Measurements from ENCODE around the gene DHTKD1. TPM values are rescaled to one million over a fixed set of nuclear protein-coding genes. Genes with fewer than 3 reads are reported as not detected.

The DHTKD1 gene
- total and polyA plus RNA-seq, 4 donors = 30.4 to 43.8 (median 32.1) TPM

DNA sequence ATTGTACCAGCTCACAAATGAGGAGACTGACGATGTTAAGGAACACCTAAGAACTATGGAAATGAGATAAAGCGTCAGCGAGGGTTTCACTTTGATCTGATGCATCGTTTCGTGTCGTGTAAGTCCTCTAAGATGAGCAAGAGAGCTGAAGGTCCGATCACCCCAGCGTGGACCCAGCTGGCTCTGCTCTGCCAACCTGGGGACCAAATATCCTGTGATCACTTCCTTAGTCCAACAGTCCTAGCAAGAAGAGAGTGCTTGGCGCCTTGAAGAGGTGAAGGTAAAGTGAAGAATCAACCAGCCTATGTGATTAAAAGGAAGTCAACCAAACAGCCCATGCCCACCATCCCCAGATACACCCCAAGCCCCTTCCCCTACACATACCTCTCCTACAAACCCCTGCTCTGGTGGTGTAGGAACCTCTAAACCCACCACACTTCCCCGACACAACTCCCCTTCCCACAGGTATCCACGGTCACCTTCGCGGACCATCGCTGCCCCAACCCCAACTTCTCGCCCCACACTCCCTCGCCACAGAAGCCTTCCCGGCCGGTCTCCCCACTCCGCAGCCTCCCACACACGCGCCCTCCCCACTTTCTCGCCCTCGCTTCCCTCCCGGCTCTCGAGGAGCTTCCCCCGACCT is 26.9 kb upstream of the DHTKD1 start:
- Histone ChIP-seq H3K27me3 (ENCODE audit: control insufficient read depth, insufficient read depth, low read length) (no peaks in the 10 kb centered on the region), H3K9me3 (ENCODE audit: control insufficient read depth, insufficient read depth, low read length) (no peaks in the 10 kb centered on the region), H3K27ac (ENCODE audit: low read depth, low read length) (peak overlapping the region; percentile 99), H3K4me3 (ENCODE audit: low read depth, low read length) (peak overlapping the region; percentile 76), H3K4me1 (ENCODE audit: control insufficient read depth, insufficient read depth, low read length) (peaks cover 10% of the 10 kb centered on the region), H3K36me3 (ENCODE audit: control insufficient read depth, insufficient read depth, low read length) (no peaks in the 10 kb centered on the region)
- peak in 2 of 6 donors; percentile 4 to 13 for DNase-seq (ENCODE audit: low read depth in 4 of 6, low spot score in 6 of 6)
- under 1% methylated on average over 23 of the region's 26 CpGs for WGBS (ENCODE audit: insufficient coverage)

DNA sequence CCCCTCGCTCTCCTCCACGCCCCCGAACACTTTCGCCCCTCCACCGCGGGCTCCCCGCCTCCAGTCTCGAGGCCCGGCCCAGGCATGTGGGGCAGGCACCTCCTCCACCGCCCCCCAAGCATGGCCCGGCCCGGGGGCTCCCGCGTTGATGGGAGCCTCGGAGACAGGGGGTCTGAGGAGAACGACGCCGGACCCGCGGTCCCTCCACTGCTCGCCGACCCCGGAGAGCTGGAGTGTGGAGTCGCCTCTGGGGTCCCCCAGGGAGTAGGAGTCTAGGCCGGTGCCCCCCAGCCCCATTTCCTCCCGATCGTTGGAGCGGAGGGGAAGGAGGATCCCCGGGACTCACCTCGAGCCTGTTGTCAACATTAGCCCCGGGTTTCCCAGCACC is 26.4 kb upstream of the DHTKD1 start:
- H3K4me3 ChIP-seq (ENCODE audit: low read depth, low read length) = peak overlapping the region; percentile 76
- DNase-seq (ENCODE audit: low read depth in 4 of 6, low spot score in 6 of 6) = peak in 3 of 6 donors; percentile 14 to 21 (median 15)
- 0% methylated on average over 27 of the region's 31 CpGs for WGBS (ENCODE audit: insufficient coverage)
- H3K27me3 ChIP-seq (ENCODE audit: control insufficient read depth, insufficient read depth, low read length) = no peaks in the 10 kb centered on the region
- no peaks in the 10 kb centered on the region for H3K9me3 ChIP-seq (ENCODE audit: control insufficient read depth, insufficient read depth, low read length)
- H3K4me1 ChIP-seq (ENCODE audit: control insufficient read depth, insufficient read depth, low read length) = peaks cover 10% of the 10 kb centered on the region
- no peaks in the 10 kb centered on the region for H3K36me3 ChIP-seq (ENCODE audit: control insufficient read depth, insufficient read depth, low read length)
- peak overlapping the region; percentile 99 for H3K27ac ChIP-seq (ENCODE audit: low read depth, low read length)

DNA sequence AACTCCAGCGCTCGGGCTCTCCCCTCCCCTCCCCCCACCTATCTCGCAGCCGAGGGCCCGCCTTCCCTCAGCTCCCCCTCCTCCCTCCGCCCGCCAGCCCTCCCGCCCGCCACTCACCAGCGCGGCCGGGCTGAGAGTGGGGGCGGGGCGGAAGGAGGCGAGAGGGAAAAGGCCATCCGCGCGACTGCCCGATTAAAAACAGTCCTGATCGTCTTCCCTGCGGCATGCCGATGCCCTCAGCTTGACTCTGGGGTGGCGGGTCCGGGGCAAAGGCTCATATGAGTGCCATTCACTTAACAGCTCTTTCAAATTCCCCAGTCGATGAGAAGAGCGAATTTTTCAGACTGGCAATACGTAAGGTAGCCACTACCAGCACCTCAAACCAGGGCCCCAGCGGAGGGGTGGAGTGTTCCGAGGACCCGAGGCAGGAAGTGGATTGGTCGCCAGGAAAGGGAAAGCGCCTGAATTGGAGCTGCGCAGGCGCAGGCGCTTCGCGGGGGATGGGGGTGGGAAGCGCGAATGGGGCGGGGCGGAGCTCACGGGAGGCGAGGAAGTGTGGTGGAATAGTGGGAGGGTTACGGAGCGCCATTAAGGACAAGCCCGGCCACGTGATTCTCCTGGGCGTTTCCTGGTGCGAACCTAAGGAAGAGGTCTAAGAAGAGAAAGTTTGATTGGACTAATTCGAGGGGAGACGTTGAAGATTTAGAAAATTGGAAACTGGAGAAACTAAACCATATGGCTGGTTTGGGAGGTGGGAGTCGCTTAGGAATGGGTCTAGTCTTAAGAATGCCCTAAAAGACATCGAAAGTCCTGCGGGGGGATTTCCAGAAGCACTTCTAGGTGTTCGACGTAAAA is 25.7 kb upstream of the DHTKD1 start, which contains the start of gene UPF2:
Gene UPF2, minus strand, starts transcription at position 13 of the 855 bp plus-strand sequence. CDS start 7,386 bp downstream, outside the sequence.
- DNase-seq (ENCODE audit: low read depth in 4 of 6, low spot score in 6 of 6) = peak; percentile 92 to 100 (median 98)
- peaks cover 10% of the 10 kb centered on the region for H3K4me1 ChIP-seq (ENCODE audit: control insufficient read depth, insufficient read depth, low read length)
- H3K27ac ChIP-seq (ENCODE audit: low read depth, low read length) = peak within 1 kb of the TSS; percentile 99
- peak within 1 kb of the TSS; percentile 76 for H3K4me3 ChIP-seq (ENCODE audit: low read depth, low read length)
- 5% methylated on average over 44 of the region's 56 CpGs for WGBS (ENCODE audit: insufficient coverage)
- no peaks in the 10 kb centered on the region for H3K9me3 ChIP-seq (ENCODE audit: control insufficient read depth, insufficient read depth, low read length)
- no peaks in the 10 kb centered on the region for H3K27me3 ChIP-seq (ENCODE audit: control insufficient read depth, insufficient read depth, low read length)
- H3K36me3 ChIP-seq (ENCODE audit: control insufficient read depth, insufficient read depth, low read length) = no peaks in the 10 kb centered on the region

DNA sequence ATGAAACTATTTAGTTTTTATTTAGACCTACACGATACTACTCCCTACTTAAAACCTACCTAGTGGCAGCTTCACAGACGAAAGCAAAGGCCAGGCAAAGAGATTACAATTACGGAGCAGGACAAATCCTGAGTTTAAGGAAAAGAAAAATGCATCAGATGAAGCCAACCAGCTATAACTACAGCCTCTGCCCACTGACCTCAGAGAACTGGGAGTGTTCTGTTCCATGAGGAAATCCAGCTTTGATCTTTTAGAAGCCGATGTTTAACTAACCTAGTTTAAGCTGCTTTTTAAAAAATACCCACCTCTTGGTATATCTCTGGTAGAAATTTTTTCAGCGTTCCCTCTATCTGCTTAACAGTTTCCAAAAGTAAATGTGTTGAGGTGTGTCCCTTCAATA is 23.2 kb upstream of the DHTKD1 start:
- H3K27me3 ChIP-seq (ENCODE audit: control insufficient read depth, insufficient read depth, low read length) = no peaks in the 10 kb centered on the region
- 80% methylated on average over 1 of the region's 5 CpGs for WGBS (ENCODE audit: insufficient coverage)
- no peak overlapping the region for H3K27ac ChIP-seq (ENCODE audit: low read depth, low read length)

DNA sequence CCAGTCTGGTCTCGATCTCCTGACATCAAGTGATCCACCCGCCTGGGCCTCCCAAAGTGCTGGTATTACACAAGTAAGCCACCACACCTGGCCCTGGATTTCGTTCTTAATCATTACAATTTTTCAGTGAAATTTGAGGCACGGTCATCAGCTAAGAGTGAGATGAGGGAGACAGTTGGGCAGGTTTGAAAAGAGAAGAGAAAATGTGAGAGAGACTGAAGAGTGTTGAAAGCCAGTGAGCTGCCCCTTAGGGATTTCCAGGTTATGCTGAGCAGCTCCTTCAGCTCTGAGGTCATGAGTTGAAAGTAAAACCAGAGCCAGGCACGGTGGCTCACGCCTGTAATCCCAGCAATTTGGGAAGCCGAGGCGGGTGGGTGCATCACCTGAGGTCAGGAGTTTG is 20.2 kb upstream of the DHTKD1 start:
- H3K4me1 ChIP-seq (ENCODE audit: control insufficient read depth, insufficient read depth, low read length) = peaks cover 3% of the 10 kb centered on the region
- H3K36me3 ChIP-seq (ENCODE audit: control insufficient read depth, insufficient read depth, low read length) = no peaks in the 10 kb centered on the region
- no peaks in the 10 kb centered on the region for H3K9me3 ChIP-seq (ENCODE audit: control insufficient read depth, insufficient read depth, low read length)
- no peak for DNase-seq (ENCODE audit: low read depth in 4 of 6, low spot score in 6 of 6)
- H3K27ac ChIP-seq (ENCODE audit: low read depth, low read length) = no peak overlapping the region
- 87% methylated on average over 7 of the region's 8 CpGs for WGBS (ENCODE audit: insufficient coverage)
- H3K4me3 ChIP-seq (ENCODE audit: low read depth, low read length) = no peak overlapping the region
- H3K27me3 ChIP-seq (ENCODE audit: control insufficient read depth, insufficient read depth, low read length) = no peaks in the 10 kb centered on the region

More for the DNA sequence above, 23.2 kb upstream of the DHTKD1 start:
- peaks cover 8% of the 10 kb centered on the region for H3K4me1 ChIP-seq (ENCODE audit: control insufficient read depth, insufficient read depth, low read length)
- no peaks in the 10 kb centered on the region for H3K36me3 ChIP-seq (ENCODE audit: control insufficient read depth, insufficient read depth, low read length)
- DNase-seq (ENCODE audit: low read depth in 4 of 6, low spot score in 6 of 6) = no peak
- no peak overlapping the region for H3K4me3 ChIP-seq (ENCODE audit: low read depth, low read length)
- no peaks in the 10 kb centered on the region for H3K9me3 ChIP-seq (ENCODE audit: control insufficient read depth, insufficient read depth, low read length)

DNA sequence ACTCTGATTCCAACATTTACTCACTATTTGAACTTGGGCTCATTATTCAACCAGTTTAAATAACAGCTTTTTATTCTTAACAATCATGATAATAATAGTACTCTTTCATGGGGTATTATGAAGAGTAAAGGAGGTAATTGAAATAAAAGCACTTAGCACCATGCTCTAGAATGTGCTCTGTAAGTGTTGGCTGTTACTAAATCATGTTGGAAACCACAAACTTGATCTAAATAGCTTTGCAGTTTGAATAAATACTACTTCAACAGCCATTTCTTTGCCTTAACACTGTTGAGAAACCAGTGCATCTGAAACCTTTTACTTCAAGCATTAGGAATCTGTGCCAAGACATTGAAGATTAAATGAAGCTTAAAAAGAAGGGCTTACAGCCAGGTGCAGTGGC is 18.2 kb upstream of the DHTKD1 start:
- no peaks in the 10 kb centered on the region for H3K36me3 ChIP-seq (ENCODE audit: control insufficient read depth, insufficient read depth, low read length)
- no peak overlapping the region for H3K4me3 ChIP-seq (ENCODE audit: low read depth, low read length)
- H3K4me1 ChIP-seq (ENCODE audit: control insufficient read depth, insufficient read depth, low read length) = peaks cover 5% of the 10 kb centered on the region
- no peaks in the 10 kb centered on the region for H3K27me3 ChIP-seq (ENCODE audit: control insufficient read depth, insufficient read depth, low read length)
- no peaks in the 10 kb centered on the region for H3K9me3 ChIP-seq (ENCODE audit: control insufficient read depth, insufficient read depth, low read length)
- H3K27ac ChIP-seq (ENCODE audit: low read depth, low read length) = no peak overlapping the region
- DNase-seq (ENCODE audit: low read depth in 4 of 6, low spot score in 6 of 6) = peak in 1 of 6 donors; percentile 10

DNA sequence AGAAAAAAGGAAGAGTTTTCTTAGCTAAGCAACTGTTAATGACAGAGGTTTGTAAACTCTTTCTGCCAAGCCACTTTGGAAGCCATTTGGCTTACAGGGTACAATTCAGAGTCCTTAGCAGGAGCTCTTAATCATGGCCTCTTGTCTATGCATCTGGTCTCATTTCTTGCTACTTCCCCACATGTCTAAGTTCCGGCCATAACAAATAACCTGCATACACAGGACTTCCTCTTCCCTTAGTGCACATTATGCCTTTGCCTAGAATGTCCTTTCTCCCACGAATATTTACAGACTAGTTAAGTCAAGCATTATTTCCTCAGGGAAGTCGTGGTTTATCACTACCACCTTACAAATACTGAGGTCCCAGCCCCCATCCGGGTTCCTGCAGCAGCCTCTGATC is 17.5 kb upstream of the DHTKD1 start:
- 81% methylated on average over 4 of the region's 4 CpGs for WGBS (ENCODE audit: insufficient coverage)
- H3K9me3 ChIP-seq (ENCODE audit: control insufficient read depth, insufficient read depth, low read length) = no peaks in the 10 kb centered on the region
- H3K27ac ChIP-seq (ENCODE audit: low read depth, low read length) = no peak overlapping the region
- no peaks in the 10 kb centered on the region for H3K36me3 ChIP-seq (ENCODE audit: control insufficient read depth, insufficient read depth, low read length)
- H3K4me3 ChIP-seq (ENCODE audit: low read depth, low read length) = no peak overlapping the region
- no peaks in the 10 kb centered on the region for H3K27me3 ChIP-seq (ENCODE audit: control insufficient read depth, insufficient read depth, low read length)
- DNase-seq (ENCODE audit: low read depth in 4 of 6, low spot score in 6 of 6) = no peak
- peaks cover 5% of the 10 kb centered on the region for H3K4me1 ChIP-seq (ENCODE audit: control insufficient read depth, insufficient read depth, low read length)

DNA sequence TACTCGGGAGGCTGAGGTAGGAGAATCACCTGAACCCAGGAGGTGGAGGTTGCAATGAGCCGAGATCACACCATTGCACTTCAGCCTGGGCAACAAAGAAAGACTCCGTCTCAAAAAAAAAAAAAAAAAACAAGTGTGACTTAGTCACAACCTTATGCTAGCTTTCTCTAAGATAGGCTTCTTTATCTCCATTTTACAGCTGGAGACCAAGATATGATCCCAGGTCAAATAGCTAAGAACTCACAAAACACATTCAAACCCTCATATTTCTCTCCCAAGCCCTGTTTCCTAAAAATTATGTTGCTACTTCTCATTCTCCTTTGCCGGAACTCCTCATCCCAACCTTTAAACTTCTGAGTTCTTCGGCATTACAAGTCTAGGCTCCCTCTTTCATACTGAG is 13.0 kb upstream of the DHTKD1 start:
- Histone ChIP-seq H3K27ac (ENCODE audit: low read depth, low read length) (no peak overlapping the region), H3K9me3 (ENCODE audit: control insufficient read depth, insufficient read depth, low read length) (no peaks in the 10 kb centered on the region), H3K27me3 (ENCODE audit: control insufficient read depth, insufficient read depth, low read length) (no peaks in the 10 kb centered on the region), H3K36me3 (ENCODE audit: control insufficient read depth, insufficient read depth, low read length) (no peaks in the 10 kb centered on the region), H3K4me3 (ENCODE audit: low read depth, low read length) (no peak overlapping the region), H3K4me1 (ENCODE audit: control insufficient read depth, insufficient read depth, low read length) (peaks cover 7% of the 10 kb centered on the region)
- no peak for DNase-seq (ENCODE audit: low read depth in 4 of 6, low spot score in 6 of 6)
- 92% methylated on average over 5 of the region's 5 CpGs for WGBS (ENCODE audit: insufficient coverage)

DNA sequence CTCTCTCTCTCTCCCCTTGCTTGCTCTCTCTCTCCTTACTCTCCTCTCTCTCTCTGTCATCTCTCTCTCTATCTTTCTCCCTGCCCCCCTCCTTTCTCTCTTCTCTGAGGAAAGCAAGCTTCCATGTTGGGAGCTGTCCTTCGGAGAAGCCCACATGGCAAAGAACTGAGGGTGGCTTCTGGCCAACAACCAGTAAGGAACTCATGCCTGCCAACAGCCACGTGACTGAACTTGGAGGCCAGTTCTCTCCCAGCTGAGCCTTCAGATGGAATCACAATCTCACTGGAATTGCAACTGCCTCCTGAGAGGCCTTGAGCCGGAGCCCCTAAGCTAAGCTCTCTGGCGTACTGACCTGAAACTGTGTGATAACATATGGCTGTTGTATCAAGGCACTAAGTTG is 12.0 kb upstream of the DHTKD1 start:
- no peaks in the 10 kb centered on the region for H3K36me3 ChIP-seq (ENCODE audit: control insufficient read depth, insufficient read depth, low read length)
- H3K27me3 ChIP-seq (ENCODE audit: control insufficient read depth, insufficient read depth, low read length) = no peaks in the 10 kb centered on the region
- no peak overlapping the region for H3K4me3 ChIP-seq (ENCODE audit: low read depth, low read length)
- DNase-seq (ENCODE audit: low read depth in 4 of 6, low spot score in 6 of 6) = peak in 1 of 6 donors; percentile 49
- 54% methylated on average over 3 of the region's 4 CpGs for WGBS (ENCODE audit: insufficient coverage)
- no peak overlapping the region for H3K27ac ChIP-seq (ENCODE audit: low read depth, low read length)
- no peaks in the 10 kb centered on the region for H3K9me3 ChIP-seq (ENCODE audit: control insufficient read depth, insufficient read depth, low read length)
- peaks cover 7% of the 10 kb centered on the region for H3K4me1 ChIP-seq (ENCODE audit: control insufficient read depth, insufficient read depth, low read length)

Data from spinal cord (tissue), 10 donors.